ENCODE results near the gene PSORS1C1.
A peak's percentile ranks its signal among the peaks of the same experiment; 100 is the strongest.
"Not testable (repeated sequence)": the region's sequence is repeated elsewhere in the genome, so short reads cannot be mapped to it uniquely, and the experiment has no call there.

PSORS1C1 gene

GRCh38 chr6:31114541-31114878 lies at the start of gene PSORS1C1:
Gene PSORS1C1, plus strand, starts transcription at chr6:31114800. Its CDS starts 14,833 bp downstream, at chr6:31129633.
- H3K36me3 ChIP-seq (ENCODE audit: control insufficient read depth, insufficient read depth, low read length), result no peaks in the 10 kb centered on the region
- H3K9me3 ChIP-seq (ENCODE audit: control insufficient read depth, low read length), result no peaks in the 10 kb centered on the region
- peak within 1 kb of the TSS; percentile 79 for H3K9ac ChIP-seq (ENCODE audit: low read length)

GRCh38 chr6:31065556-31065955 lies 49.0 kb upstream of the PSORS1C1 start:
- no peaks in the 10 kb centered on the region for H3K36me3 ChIP-seq (ENCODE audit: control insufficient read depth, insufficient read depth, low read length)
- no peak overlapping the region for H3K9ac ChIP-seq (ENCODE audit: low read length)
- H3K9me3 ChIP-seq (ENCODE audit: control insufficient read depth, low read length), result no peaks in the 10 kb centered on the region
- H3K4me1 ChIP-seq (ENCODE audit: control insufficient read depth, insufficient read depth, low read length), result no peaks in the 10 kb centered on the region
- H3K27me3 ChIP-seq (ENCODE audit: control insufficient read depth, insufficient read depth, low read length), result no peaks in the 10 kb centered on the region
- H3K4me3 ChIP-seq (ENCODE audit: low read length), result no peak overlapping the region

More at GRCh38 chr6:31114541-31114878, at the start of gene PSORS1C1:
- peaks cover 27% of the 10 kb centered on the region for H3K4me1 ChIP-seq (ENCODE audit: control insufficient read depth, insufficient read depth, low read length)
- H3K27me3 ChIP-seq (ENCODE audit: control insufficient read depth, insufficient read depth, low read length), result no peaks in the 10 kb centered on the region
- H3K4me3 ChIP-seq (ENCODE audit: low read length), result peak within 1 kb of the TSS; percentile 49

- not testable (repeated sequence) for H3K4me3 ChIP-seq (ENCODE audit: low read length); H3K9ac ChIP-seq (ENCODE audit: low read length); H3K36me3 ChIP-seq (ENCODE audit: control insufficient read depth, insufficient read depth, low read length); H3K4me1 ChIP-seq (ENCODE audit: control insufficient read depth, insufficient read depth, low read length); H3K27me3 ChIP-seq (ENCODE audit: control insufficient read depth, insufficient read depth, low read length); H3K9me3 ChIP-seq (ENCODE audit: control insufficient read depth, low read length)
Measured at GRCh38 chr6:31067028-31067427, 47.6 kb upstream of the PSORS1C1 start.

- not testable (repeated sequence) for H3K9ac ChIP-seq (ENCODE audit: low read length); H3K27me3 ChIP-seq (ENCODE audit: control insufficient read depth, insufficient read depth, low read length); H3K9me3 ChIP-seq (ENCODE audit: control insufficient read depth, low read length); H3K36me3 ChIP-seq (ENCODE audit: control insufficient read depth, insufficient read depth, low read length); H3K4me3 ChIP-seq (ENCODE audit: low read length); H3K4me1 ChIP-seq (ENCODE audit: control insufficient read depth, insufficient read depth, low read length)
Measured at GRCh38 chr6:31067891-31068668, 46.5 kb upstream of the PSORS1C1 start.

GRCh38 chr6:31068669-31069340 lies 45.8 kb upstream of the PSORS1C1 start:
- Histone ChIP-seq H3K27me3 (ENCODE audit: control insufficient read depth, insufficient read depth, low read length) (no peaks in the 10 kb centered on the region), H3K36me3 (ENCODE audit: control insufficient read depth, insufficient read depth, low read length) (no peaks in the 10 kb centered on the region), H3K9ac (ENCODE audit: low read length) (no peak overlapping the region), H3K4me3 (ENCODE audit: low read length) (no peak overlapping the region), H3K4me1 (ENCODE audit: control insufficient read depth, insufficient read depth, low read length) (no peaks in the 10 kb centered on the region), H3K9me3 (ENCODE audit: control insufficient read depth, low read length) (no peaks in the 10 kb centered on the region)

GRCh38 chr6:31070711-31071197 lies 43.8 kb upstream of the PSORS1C1 start:
- Histone ChIP-seq H3K27me3 (ENCODE audit: control insufficient read depth, insufficient read depth, low read length) (no peaks in the 10 kb centered on the region), H3K36me3 (ENCODE audit: control insufficient read depth, insufficient read depth, low read length) (no peaks in the 10 kb centered on the region), H3K9me3 (ENCODE audit: control insufficient read depth, low read length) (no peaks in the 10 kb centered on the region), H3K9ac (ENCODE audit: low read length) (no peak overlapping the region), H3K4me3 (ENCODE audit: low read length) (no peak overlapping the region), H3K4me1 (ENCODE audit: control insufficient read depth, insufficient read depth, low read length) (no peaks in the 10 kb centered on the region)

GRCh38 chr6:31074401-31074800 lies 40.2 kb upstream of the PSORS1C1 start:
- H3K9me3 ChIP-seq (ENCODE audit: control insufficient read depth, low read length), result no peaks in the 10 kb centered on the region
- no peaks in the 10 kb centered on the region for H3K27me3 ChIP-seq (ENCODE audit: control insufficient read depth, insufficient read depth, low read length)
- H3K9ac ChIP-seq (ENCODE audit: low read length), result no peak overlapping the region
- no peaks in the 10 kb centered on the region for H3K4me1 ChIP-seq (ENCODE audit: control insufficient read depth, insufficient read depth, low read length)
- H3K36me3 ChIP-seq (ENCODE audit: control insufficient read depth, insufficient read depth, low read length), result no peaks in the 10 kb centered on the region
- H3K4me3 ChIP-seq (ENCODE audit: low read length), result no peak overlapping the region

- no peak overlapping the region for H3K9ac ChIP-seq (ENCODE audit: low read length)
- H3K9me3 ChIP-seq (ENCODE audit: control insufficient read depth, low read length), result no peaks in the 10 kb centered on the region
Measured at GRCh38 chr6:31075528-31075927, 39.1 kb upstream of the PSORS1C1 start.

GRCh38 chr6:31076611-31077010 lies 38.0 kb upstream of the PSORS1C1 start:
- no peaks in the 10 kb centered on the region for H3K9me3 ChIP-seq (ENCODE audit: control insufficient read depth, low read length)
- no peak overlapping the region for H3K9ac ChIP-seq (ENCODE audit: low read length)
- no peak overlapping the region for H3K4me3 ChIP-seq (ENCODE audit: low read length)
- H3K27me3 ChIP-seq (ENCODE audit: control insufficient read depth, insufficient read depth, low read length), result no peaks in the 10 kb centered on the region
- no peaks in the 10 kb centered on the region for H3K4me1 ChIP-seq (ENCODE audit: control insufficient read depth, insufficient read depth, low read length)
- no peaks in the 10 kb centered on the region for H3K36me3 ChIP-seq (ENCODE audit: control insufficient read depth, insufficient read depth, low read length)

More at GRCh38 chr6:31075528-31075927, 39.1 kb upstream of the PSORS1C1 start:
- Histone ChIP-seq H3K4me3 (ENCODE audit: low read length) (no peak overlapping the region), H3K27me3 (ENCODE audit: control insufficient read depth, insufficient read depth, low read length) (no peaks in the 10 kb centered on the region), H3K4me1 (ENCODE audit: control insufficient read depth, insufficient read depth, low read length) (no peaks in the 10 kb centered on the region), H3K36me3 (ENCODE audit: control insufficient read depth, insufficient read depth, low read length) (no peaks in the 10 kb centered on the region)

GRCh38 chr6:31079656-31080261 lies 34.8 kb upstream of the PSORS1C1 start:
- Histone ChIP-seq H3K9me3 (ENCODE audit: control insufficient read depth, low read length) (no peaks in the 10 kb centered on the region), H3K36me3 (ENCODE audit: control insufficient read depth, insufficient read depth, low read length) (no peaks in the 10 kb centered on the region), H3K4me3 (ENCODE audit: low read length) (no peak overlapping the region), H3K27me3 (ENCODE audit: control insufficient read depth, insufficient read depth, low read length) (no peaks in the 10 kb centered on the region), H3K9ac (ENCODE audit: low read length) (no peak overlapping the region), H3K4me1 (ENCODE audit: control insufficient read depth, insufficient read depth, low read length) (no peaks in the 10 kb centered on the region)

- no peaks in the 10 kb centered on the region for H3K9me3 ChIP-seq (ENCODE audit: control insufficient read depth, low read length)
- no peaks in the 10 kb centered on the region for H3K36me3 ChIP-seq (ENCODE audit: control insufficient read depth, insufficient read depth, low read length)
- no peaks in the 10 kb centered on the region for H3K27me3 ChIP-seq (ENCODE audit: control insufficient read depth, insufficient read depth, low read length)
- H3K9ac ChIP-seq (ENCODE audit: low read length), result no peak overlapping the region
- H3K4me3 ChIP-seq (ENCODE audit: low read length), result no peak overlapping the region
- no peaks in the 10 kb centered on the region for H3K4me1 ChIP-seq (ENCODE audit: control insufficient read depth, insufficient read depth, low read length)
Measured at GRCh38 chr6:31081872-31082271, 32.7 kb upstream of the PSORS1C1 start.

- Histone ChIP-seq H3K36me3 (ENCODE audit: control insufficient read depth, insufficient read depth, low read length) (no peaks in the 10 kb centered on the region), H3K9ac (ENCODE audit: low read length) (no peak overlapping the region), H3K4me3 (ENCODE audit: low read length) (no peak overlapping the region), H3K4me1 (ENCODE audit: control insufficient read depth, insufficient read depth, low read length) (no peaks in the 10 kb centered on the region), H3K9me3 (ENCODE audit: control insufficient read depth, low read length) (no peaks in the 10 kb centered on the region), H3K27me3 (ENCODE audit: control insufficient read depth, insufficient read depth, low read length) (no peaks in the 10 kb centered on the region)
Measured at GRCh38 chr6:31083742-31084354, 30.8 kb upstream of the PSORS1C1 start.
